Esophagus muscularis mucosa (tissue), 4 donors: ENCODE measurements around the gene AXIN1.

Experiments used
- EP300 ChIP-seq: sonication (generic); formaldehyde crosslinking; IDR thresholded peaks from one replicate; pipeline ENCODE4 v1.6.1; 2017; ENCODE audit warnings: antibody characterized with exemption
- POLR2A ChIP-seq: fragments of 450-650 bp; IDR thresholded peaks from one replicate; pipeline ENCODE4 v1.6.1; 2017; ENCODE audit warnings: antibody characterized with exemption, moderate library complexity, mild to moderate bottlenecking, low read depth
- POLR2AphosphoS5 ChIP-seq, 2 donors: sonication (generic); formaldehyde crosslinking; IDR thresholded peaks; one replicate each; pipeline ENCODE4 v1.6.1; 2017; ENCODE audit warnings: antibody characterized with exemption in 2 of 2
- TF ChIP-seq, protein P1 (sequence below), 3 experiments: fragments of 200-600 bp in 2 of 3; fragments of 450-650 bp in 1 of 3; sonication (generic) in 2 of 3; IDR thresholded peaks; one replicate each; pipeline ENCODE4 v1.5.1; 2017 to 2019; ENCODE audit warnings: antibody characterized with exemption in 3 of 3, mild to moderate bottlenecking in 2 of 3, moderate library complexity in 1 of 3

DNA sequence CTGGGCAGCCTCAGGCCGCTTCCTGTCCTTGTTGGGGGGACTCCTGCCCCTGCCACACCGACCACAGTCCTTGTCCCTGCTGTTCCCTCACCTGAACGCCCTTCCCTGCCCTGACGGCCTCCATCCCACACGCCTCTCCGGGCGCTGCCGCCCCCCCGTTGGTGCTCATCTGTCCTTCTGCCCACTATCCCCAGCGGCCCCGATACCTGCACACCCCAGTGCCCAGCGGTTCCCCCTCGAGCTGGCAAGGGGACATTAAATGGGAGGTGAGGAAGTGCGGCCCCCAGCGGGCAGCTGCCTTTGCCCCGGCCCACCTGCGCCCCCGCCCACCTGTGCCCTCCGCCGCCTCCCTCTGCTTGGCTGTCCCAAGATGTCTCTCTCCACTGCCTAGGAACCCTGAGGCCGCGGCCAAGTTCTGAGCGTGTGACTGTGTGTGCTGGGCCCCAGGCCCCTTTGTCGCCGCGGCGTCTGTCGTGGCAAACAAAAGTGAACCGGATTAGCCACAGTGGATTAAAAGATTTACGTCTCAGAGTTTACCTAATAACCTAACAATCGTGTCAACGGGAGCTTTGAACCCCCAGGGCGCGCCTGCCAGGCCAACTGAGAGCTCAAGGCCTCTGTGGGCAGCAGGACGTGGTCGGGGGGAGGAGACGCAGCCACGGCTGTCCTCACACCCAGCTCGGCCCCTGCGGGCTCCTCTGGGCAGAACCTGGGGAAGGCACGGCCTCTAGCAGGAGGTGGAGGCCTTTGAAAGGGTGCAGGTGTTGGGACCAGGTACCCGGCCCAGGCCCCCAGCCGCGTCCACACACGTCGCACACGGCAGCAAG, 7.6 kb upstream of the AXIN1 start:
- TF ChIP-seq, protein P1, sequence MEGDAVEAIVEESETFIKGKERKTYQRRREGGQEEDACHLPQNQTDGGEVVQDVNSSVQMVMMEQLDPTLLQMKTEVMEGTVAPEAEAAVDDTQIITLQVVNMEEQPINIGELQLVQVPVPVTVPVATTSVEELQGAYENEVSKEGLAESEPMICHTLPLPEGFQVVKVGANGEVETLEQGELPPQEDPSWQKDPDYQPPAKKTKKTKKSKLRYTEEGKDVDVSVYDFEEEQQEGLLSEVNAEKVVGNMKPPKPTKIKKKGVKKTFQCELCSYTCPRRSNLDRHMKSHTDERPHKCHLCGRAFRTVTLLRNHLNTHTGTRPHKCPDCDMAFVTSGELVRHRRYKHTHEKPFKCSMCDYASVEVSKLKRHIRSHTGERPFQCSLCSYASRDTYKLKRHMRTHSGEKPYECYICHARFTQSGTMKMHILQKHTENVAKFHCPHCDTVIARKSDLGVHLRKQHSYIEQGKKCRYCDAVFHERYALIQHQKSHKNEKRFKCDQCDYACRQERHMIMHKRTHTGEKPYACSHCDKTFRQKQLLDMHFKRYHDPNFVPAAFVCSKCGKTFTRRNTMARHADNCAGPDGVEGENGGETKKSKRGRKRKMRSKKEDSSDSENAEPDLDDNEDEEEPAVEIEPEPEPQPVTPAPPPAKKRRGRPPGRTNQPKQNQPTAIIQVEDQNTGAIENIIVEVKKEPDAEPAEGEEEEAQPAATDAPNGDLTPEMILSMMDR (IDR thresholded peaks at IDR 0.05): no peak
- no peak for TF ChIP-seq POLR2A
- no peak for TF ChIP-seq EP300
- TF ChIP-seq POLR2AphosphoS5 (IDR thresholded peaks at IDR 0.05): no peak
